Stimulated activated naive CD8-positive, alpha-beta T cell treated with anti-CD3 and anti-CD28 coated beads, Interleukin-15, Interleukin-2, amounts not matched to agents 100 U/mL and 50 U/mL, for 24 hours (primary cell): ENCODE data around the gene CACNA1G.

Experiments used
- ATAC-seq: fragments of 150-1000 bp; cut with Tn5 transposase; one replicate; pipeline ENCODE4 v1.10.0; 2021
- DNase-seq: peaks from one replicate; pipeline ENCODE4 v3.0.0; 2021

Gene CACNA1G

GRCh38 chr17:50533720-50534148 is 26.8 kb upstream of the CACNA1G start:
- no peak for ATAC-seq
- DNase-seq, result no peak

GRCh38 chr17:50534222-50534978 is 26.1 kb upstream of the CACNA1G start:
- DNase-seq, result peak; percentile 48
- ATAC-seq, result peak; percentile 48

DNA sequence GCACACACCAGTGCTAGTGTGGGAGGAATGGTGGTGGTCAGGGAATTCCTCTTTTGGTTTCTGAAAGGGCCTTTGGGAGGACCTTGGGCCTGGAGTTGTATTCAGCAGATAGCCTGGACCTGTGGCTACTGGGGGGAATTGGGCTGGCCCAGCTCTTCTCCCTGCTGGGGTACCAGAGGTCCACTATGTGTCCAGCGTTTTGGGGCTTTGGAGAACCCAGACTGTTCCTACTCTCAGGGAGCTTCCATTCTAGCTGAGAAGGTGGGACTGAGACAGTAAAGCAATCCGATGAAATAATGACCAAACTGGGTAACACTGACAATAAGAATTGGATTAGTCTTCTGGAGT is 25.6 kb upstream of the CACNA1G start:
- no peak for ATAC-seq
- DNase-seq, result no peak

- DNase-seq, result no peak
- ATAC-seq, result no peak
Observed at GRCh38 chr17:50535407-50535806, 25.1 kb upstream of the CACNA1G start.

DNA sequence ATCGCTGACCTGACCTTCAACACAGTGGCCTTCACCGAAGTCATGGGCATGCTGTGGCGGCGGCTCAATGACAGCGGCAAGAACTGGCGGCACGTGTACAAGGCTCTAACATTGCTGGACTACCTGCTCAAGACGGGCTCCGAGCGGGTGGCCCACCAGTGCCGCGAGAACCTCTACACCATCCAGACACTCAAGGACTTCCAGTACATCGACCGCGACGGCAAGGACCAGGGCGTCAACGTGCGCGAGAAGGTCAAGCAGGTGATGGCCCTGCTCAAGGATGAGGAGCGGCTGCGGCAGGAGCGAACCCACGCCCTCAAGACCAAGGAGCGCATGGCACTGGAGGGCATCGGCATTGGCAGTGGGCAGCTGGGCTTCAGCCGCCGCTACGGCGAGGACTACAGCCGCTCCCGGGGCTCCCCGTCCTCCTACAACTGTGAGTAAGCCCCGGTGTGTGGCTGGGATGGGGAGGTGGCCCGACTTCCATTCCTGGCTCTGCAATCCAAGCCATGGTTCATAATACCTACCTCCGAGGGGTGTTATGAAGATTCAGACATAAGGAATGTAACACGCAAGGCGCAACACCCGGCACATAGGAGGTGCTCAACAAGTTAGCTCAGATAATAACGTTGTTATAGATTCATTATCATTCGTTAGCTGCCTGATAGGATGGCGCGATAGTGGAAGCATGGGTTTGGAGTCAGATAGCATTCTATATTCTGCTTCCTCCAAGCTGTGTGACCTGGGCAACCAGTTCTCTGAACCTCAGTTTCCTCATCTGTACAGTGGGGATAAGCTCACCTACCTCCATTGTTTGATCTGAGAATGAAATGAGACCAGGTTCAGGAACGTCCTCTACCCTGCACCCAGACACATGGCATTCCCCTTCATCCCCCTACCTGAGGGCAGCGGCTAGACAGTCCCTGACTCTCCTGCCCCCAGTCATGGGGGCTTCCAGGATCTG is 23.6 kb upstream of the CACNA1G start:
- DNase-seq (no peak), ATAC-seq (no peak)

DNA sequence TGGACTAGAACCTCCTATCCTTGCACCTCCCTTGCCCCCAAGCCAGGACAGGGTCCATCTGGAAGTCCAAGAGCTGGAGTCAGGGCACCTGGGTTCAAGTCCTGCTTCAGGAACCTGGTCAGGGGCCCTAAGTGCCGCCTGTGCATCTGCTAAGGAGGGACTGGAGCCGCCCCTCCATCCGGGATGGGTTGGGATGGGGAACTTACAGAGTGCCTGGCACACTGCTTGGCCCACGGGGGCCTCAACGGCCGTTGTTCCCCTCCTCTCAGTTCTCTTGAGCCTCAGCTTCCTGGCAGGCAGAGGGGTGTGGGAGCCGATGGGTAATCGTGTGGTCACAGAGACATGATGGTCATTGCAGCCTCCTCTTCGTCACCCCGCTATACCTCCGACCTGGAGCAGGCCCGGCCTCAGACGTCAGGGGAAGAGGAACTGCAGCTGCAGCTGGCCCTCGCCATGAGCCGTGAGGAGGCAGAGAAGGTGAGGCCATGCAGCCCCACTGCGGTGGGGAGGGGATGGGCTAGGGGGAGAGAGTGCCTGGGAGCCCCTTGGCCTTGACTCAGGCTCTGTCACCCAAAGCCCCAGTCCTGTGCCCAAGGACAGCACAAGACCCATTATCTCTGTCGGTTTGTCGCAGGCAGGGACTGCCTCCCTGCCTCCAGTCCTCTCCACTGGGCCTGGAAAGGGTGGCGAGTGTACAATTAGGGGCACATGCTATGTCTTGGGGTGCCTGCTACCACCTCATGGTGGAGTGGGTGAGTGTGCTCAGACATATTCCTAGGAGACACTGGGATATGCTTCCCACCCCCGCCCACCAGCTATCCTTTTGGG is 22.6 kb upstream of the CACNA1G start:
- ATAC-seq, result no peak
- DNase-seq, result no peak

DNA sequence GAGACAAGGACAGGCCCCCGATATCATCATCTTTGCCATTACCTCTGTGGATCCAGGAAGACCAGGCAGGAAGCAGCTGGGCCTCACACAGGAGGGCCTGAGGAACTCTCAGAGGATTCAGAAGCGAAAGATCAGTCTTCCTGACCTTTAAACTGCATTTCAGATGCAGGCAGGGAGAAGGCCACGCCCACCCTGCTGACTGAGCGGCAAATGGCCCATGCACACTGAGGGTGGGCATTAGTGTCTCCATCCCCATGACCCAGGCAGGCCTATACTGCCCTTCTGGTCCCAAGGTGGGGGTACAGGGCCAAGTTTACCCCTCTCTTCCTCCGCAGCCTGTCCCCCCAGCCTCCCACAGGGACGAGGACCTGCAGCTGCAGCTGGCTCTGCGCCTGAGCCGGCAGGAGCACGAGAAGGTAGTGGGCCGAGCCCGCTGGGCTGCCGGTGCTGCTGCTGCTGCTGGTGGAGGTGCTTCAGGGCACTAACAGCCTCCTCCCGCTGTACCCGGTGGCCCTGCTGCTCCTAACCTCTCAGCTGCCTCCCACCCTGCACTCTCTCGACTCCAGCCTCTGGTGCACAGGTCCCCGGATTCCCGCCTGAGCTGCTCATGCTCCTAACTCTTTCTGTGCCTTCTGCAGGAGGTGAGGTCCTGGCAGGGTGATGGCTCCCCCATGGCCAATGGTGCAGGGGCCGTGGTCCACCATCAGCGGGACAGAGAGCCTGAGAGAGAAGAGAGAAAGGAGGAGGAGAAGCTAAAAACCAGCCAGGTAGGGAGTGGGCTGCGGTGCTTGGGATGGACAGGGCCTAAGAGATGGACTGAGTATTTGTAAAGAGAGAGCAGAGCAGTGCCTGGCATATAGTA is 21.7 kb upstream of the CACNA1G start:
- DNase-seq (no peak), ATAC-seq (no peak)

- DNase-seq (no peak), ATAC-seq (no peak)
Observed at GRCh38 chr17:50539762-50540559, 20.6 kb upstream of the CACNA1G start.

DNA sequence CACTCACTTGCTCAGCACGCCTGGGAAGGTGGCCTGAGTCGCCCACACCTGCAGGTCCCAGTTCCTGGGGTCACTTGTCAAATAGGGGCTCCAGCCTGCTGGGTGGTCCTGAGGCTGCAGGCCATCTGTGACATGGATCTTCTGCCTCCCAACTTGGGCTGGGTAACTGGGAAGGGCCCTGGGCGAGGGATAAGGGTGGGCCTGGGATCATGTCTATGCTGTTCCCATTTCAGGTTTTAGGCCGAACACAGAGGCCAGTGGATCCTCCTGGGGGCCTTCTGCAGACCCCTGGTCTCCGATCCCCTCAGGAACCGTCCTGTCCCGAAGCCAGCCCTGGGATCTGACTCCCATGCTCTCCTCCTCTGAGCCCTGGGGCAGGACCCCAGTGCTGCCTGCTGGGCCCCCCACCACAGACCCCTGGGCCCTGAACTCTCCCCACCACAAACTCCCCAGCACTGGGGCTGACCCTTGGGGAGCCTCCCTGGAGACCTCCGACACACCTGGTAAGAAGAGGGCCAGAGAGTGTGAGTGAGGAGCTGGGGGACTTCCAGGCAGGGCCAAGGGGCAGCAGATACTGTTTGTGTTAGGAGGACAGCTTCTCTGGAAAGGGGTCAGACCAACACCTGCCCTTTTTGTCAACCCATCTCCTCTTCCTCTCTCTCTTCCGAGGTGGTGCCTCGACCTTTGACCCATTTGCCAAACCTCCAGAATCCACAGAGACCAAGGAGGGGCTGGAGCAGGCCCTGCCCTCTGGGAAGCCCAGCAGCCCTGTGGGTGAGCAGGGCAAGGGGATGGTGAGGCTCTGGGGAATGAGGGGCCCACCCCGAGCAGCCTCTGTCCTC is 19.7 kb upstream of the CACNA1G start:
- ATAC-seq (no peak), DNase-seq (no peak)

DNA sequence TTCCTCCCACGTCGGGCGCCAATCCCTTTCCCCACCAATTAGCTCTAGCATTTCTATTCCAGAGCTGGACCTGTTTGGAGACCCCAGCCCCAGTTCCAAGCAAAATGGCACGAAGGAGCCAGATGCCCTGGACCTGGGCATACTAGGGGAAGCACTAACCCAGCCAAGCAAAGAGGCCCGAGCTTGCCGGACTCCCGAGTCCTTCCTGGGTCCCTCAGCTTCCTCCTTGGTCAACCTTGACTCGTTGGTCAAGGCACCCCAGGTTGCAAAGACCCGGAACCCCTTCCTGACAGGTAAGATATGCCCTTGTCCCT is 19.2 kb upstream of the CACNA1G start:
- DNase-seq (no peak), ATAC-seq (no peak)

DNA sequence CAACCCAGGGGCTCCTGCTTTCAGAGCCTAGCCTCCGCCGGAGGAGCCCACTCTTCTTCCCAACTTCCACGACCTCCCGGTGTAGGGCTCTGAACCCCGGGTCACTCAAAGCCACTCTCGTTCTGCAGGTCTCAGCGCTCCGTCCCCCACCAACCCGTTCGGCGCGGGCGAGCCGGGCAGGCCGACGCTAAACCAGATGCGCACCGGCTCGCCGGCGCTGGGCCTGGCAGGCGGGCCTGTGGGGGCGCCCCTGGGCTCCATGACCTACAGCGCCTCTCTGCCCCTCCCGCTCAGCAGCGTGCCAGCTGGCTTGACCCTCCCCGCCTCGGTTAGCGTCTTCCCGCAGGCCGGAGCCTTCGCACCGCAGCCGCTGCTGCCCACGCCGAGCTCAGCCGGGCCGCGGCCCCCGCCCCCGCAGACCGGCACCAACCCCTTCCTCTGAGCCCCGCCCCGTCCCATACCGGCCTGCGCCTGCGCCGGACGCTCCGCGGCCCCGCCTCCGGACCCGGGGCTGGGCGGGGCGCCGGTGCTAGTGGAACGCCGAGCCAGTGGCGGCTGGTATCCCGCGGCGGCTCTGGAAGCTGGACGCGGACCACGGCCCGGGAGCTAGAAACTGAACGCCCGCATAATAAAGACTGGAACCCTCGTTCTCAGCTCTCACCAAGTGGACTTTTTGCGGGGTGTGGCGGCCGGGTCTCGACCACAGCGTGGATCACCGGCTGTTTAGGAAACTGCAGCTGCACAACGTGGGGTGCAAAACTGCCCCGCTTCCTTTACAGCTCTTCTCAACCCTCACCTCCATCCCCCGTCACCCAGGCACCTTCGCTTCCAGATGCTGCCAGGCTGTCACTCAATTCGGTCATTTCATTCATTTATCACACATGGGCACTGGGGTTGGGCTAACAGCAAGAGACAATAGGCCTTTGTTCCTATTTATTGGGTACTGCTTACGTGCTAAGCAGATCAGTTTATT is 18.5 kb upstream of the CACNA1G start:
- peak; percentile 89 for DNase-seq
- peak; percentile 81 for ATAC-seq

DNA sequence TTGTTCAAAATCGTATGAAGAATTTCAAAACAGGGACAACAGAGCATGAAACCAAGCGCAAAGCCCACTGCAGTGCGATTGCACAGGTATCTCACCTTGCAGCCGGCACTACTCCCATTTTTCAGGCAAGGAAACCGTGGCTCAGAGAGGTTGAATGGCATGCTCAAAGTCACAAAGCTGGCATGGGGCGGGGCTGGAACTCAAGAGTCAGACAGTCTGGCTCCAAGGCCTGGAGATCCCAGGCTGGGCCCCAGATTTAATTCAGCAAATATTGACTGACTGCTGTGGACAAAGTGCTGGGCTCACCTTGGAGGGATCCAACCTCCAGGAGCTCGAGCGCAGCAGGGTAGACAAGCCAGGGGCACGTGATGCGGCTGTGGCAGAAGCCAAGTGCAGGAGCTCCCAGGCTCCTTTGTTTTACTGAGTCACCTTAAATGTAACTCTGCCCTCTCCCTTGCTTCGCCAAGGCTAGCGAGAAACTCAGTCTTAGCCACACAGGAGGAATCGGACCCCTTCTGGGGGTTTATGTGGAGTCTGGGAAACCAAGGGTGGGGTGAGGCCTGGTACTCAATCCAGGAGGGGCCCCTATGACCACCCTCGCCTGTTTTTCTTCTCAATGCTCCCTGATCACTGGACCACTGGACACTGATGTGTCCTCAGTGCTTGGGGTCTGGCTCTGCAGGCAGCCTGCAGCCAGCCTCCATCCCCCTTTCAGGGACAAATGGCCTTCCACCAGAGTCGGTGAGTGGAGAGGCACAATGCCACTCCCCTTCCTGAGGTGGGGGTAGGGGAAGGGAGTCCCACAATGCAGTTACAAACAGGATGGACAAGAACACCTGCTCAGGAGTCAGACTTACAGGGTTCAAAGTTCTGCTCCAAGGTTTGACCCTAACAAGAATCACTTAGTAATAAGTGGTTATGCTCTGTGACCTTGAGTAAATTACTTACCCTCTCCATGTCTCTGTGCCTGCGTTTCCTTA is 17.4 kb upstream of the CACNA1G start:
- no peak for DNase-seq
- ATAC-seq, result no peak

- ATAC-seq (no peak), DNase-seq (no peak)
Observed at GRCh38 chr17:50544516-50544915, 16.0 kb upstream of the CACNA1G start.

DNA sequence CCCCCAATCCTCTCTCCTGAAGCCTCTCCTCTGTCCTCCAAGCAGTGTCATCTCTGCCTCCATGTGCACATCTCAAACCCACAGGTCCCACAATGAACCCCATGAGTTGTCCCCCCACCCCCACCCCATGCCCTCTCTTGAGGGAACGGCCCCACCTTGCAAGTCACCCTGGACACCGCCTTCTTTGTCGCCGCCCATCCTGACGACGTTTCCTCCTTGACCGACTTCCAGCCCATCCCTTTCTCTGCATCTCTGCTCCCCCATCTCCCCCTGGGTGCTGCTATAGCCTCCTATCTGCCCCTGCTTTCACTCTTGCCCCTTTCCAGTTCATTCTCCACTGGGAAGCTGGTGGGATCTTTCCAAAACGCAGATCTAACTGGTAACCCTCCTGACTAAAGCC is 15.2 kb upstream of the CACNA1G start:
- no peak for ATAC-seq
- DNase-seq, result no peak

GRCh38 chr17:50546701-50547034 is 13.8 kb upstream of the CACNA1G start:
- DNase-seq, result no peak

DNA sequence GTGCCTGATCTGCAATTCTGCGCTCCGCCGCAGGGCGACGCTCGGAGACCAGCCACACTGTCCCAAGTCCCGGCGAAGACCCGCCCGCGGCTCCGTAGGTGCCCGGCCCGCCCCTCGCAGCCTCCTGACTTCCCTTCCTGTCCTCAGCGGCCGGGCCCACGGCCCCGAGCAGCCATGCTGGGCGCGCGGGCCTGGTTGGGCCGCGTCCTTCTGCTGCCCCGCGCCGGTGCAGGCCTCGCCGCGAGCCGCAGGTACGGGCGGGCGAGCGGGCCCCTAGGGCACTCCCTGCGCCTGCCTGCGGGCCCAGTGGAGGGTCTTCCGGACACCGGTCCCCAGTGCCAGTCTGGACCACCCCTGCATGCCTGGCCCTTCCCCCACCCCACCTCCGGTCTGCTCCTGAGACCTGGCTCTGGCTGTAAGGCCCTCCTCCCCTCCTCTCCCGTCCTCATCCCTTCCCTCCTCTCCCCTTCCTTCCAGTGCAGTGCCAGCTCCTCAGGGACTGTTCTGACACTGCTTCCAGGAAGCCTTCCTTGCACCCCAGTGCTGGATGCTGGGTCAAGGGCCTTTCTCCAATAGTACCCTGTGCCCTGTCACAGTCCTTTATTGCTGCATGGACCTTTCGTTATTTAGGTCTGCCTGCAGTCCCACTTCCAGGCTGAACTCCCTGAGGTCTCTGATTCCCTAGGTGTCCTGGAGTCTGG is 13.3 kb upstream of the CACNA1G start, which contains the start of gene SPATA20:
SPATA20 (plus strand) TSS at position 140 of the 701 bp plus-strand sequence; CDS start at position 175, 35 bp downstream.
- DNase-seq (peak; percentile 90), ATAC-seq (peak; percentile 93)

More at GRCh38 chr17:50546701-50547034, 13.8 kb upstream of the CACNA1G start:
- ATAC-seq, result no peak

GRCh38 chr17:50547736-50548083 is 12.8 kb upstream of the CACNA1G start:
- DNase-seq (no peak), ATAC-seq (no peak)
